Measurements from ENCODE around the gene CSNK1A1L. TPM values are rescaled to one million over a fixed set of nuclear protein-coding genes. Genes with fewer than 3 reads are reported as not detected.
"Not testable (repeated sequence)": the region's sequence is repeated elsewhere in the genome, so short reads cannot be mapped to it uniquely, and the experiment has no call there.

The CSNK1A1L gene
- total RNA-seq, 2 donors from 2014 or later = not detected

DNA sequence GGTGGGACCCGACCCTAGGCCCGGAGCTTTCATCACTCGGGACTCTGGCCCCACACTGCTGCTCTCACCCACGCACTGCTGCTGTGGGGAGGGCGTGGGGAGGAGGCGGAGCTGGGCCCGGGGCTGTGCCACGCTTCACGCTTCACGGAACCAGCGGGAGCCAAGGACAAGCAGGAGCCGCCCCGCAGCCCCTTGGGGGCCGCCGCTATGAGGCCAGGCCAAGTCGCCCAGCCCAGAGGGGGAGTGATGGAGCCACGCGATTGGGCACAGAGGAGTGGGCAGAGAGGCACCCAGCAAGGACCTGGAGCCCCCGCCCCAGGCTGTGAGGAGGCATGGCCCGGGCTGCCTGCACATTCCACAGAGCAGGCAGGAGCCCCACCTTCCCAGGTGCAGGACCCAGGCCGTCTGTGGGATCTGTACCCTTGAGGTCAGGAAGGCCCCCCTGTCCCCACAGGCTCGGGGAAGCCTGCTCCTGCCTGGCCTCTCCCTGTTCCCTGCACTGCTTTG, 35.8 kb downstream of the CSNK1A1L start:
- Mint-ChIP-seq H3K27me3 (peaks cover 21% of the 10 kb centered on the region), H3K4me3 (no peak overlapping the region), H3K27ac (no peak overlapping the region), H3K4me1 (peaks cover 3% of the 10 kb centered on the region), H3K36me3 (ENCODE audit: low read depth) (no peaks in the 10 kb centered on the region)
- DNase-seq (no peak), ATAC-seq (no peak)
- no peaks in the 10 kb centered on the region for H3K9me3 ChIP-seq (ENCODE audit: control insufficient read depth, low read length, poor library complexity, severe bottlenecking)

DNA sequence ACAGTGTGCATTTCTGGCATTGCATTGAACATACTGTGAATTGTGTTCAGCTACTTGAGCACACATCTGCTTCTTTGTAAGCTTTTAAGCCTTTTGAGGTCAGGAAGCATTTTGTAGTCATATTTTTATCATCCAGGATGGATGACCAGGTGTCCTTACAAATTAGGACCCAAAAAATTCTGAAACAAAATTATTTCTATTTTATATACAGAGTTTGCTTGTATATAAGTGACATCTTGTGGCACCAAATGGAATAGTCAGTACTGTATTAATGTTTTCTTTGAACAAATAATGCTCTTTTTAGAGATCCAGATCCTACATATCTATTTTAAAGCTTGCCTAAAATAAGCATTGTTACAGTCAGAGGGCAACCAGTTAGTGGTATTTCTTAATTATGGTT, 36.5 kb downstream of the CSNK1A1L start:
- H3K27me3 Mint-ChIP-seq = peaks cover 19% of the 10 kb centered on the region
- no peak for ATAC-seq

DNA sequence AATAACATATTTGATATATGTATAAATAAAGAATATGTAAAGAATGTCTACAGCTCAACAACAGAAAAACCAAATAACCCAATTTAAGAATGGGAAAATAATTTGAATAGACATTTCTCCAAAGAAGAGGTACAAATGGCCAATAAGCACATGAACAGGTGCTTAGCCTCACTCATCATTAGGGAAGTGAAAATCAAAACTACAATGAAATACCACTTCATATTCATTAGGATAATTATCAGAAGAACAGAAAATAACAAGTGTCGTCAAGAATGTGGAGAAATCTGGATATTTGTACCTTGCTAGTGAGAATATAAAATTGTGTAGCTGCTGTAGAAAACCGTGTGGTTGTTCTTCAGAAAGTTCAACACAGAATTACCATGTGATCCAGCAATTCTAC, 37.6 kb downstream of the CSNK1A1L start:
- no peak overlapping the region for H3K27ac Mint-ChIP-seq
- H3K36me3 Mint-ChIP-seq (ENCODE audit: low read depth) = no peaks in the 10 kb centered on the region
- H3K4me3 Mint-ChIP-seq = no peak overlapping the region
- H3K27me3 Mint-ChIP-seq = peaks cover 11% of the 10 kb centered on the region
- H3K4me1 Mint-ChIP-seq = peaks cover under 1% of the 10 kb centered on the region
- no peak for DNase-seq
- ATAC-seq = no peak
- no peaks in the 10 kb centered on the region for H3K9me3 ChIP-seq (ENCODE audit: control insufficient read depth, low read length, poor library complexity, severe bottlenecking)

More for the DNA sequence above, 36.5 kb downstream of the CSNK1A1L start:
- no peak overlapping the region for H3K4me3 Mint-ChIP-seq
- no peak for DNase-seq
- H3K9me3 ChIP-seq (ENCODE audit: control insufficient read depth, low read length, poor library complexity, severe bottlenecking) = no peaks in the 10 kb centered on the region
- H3K27ac Mint-ChIP-seq = no peak overlapping the region
- peaks cover 3% of the 10 kb centered on the region for H3K4me1 Mint-ChIP-seq
- no peaks in the 10 kb centered on the region for H3K36me3 Mint-ChIP-seq (ENCODE audit: low read depth)

DNA sequence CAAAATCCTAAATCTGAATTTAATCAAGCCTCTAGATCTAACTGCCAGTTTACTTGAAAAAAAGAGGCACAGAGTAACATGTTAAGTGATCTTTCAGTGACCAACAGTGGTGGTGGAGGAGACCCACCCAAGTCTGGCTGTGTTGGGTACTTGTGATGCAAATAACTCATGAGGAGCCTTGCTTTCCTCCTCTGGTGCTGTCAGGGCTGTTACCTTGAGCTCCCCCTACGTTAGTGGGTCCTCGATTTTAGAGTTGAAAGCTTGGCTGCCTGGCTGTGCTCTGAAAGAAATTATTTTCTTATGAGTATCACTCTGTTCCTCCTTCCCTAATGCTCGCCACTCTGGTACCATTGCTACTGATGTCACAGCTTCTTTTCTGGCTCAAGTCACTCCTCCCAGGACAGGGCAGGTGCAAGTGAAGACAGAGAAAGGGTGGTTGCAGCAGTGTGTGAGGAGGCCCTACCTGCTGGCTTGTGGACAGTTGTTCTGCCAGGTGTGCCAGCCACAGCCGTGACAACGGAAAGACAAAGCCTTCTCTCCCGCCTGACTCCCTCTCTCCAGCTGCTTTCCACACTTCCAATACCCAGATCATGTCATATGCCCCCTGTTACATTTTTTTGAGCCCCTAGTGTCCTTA, 39.5 kb downstream of the CSNK1A1L start:
- no peaks in the 10 kb centered on the region for H3K36me3 Mint-ChIP-seq (ENCODE audit: low read depth)
- DNase-seq (no peak), ATAC-seq (no peak)
- H3K27ac Mint-ChIP-seq = no peak overlapping the region
- H3K4me3 Mint-ChIP-seq = no peak overlapping the region
- no peaks in the 10 kb centered on the region for H3K4me1 Mint-ChIP-seq
- peaks cover 5% of the 10 kb centered on the region for H3K27me3 Mint-ChIP-seq
- H3K9me3 ChIP-seq (ENCODE audit: control insufficient read depth, low read length, poor library complexity, severe bottlenecking) = no peaks in the 10 kb centered on the region

- Mint-ChIP-seq H3K27ac (peak overlapping the region; percentile 97), H3K4me1 (peaks cover 23% of the 10 kb centered on the region), H3K36me3 (ENCODE audit: low read depth) (no peaks in the 10 kb centered on the region), H3K4me3 (peak overlapping the region; percentile 93), H3K27me3 (no peaks in the 10 kb centered on the region)
- ATAC-seq = peak; percentile 29
- no peaks in the 10 kb centered on the region for H3K9me3 ChIP-seq (ENCODE audit: control insufficient read depth, low read length, poor library complexity, severe bottlenecking)
- DNase-seq = no peak
These were observed 45.6 kb downstream of the CSNK1A1L start for GRCh38 chr13:37059848-37060192.

- Mint-ChIP-seq H3K27ac (peak within 1 kb of the TSS; percentile 97), H3K4me1 (peaks cover 27% of the 10 kb centered on the region), H3K27me3 (no peaks in the 10 kb centered on the region), H3K36me3 (ENCODE audit: low read depth) (no peaks in the 10 kb centered on the region), H3K4me3 (peak within 1 kb of the TSS; percentile 93)
- H3K9me3 ChIP-seq (ENCODE audit: control insufficient read depth, low read length, poor library complexity, severe bottlenecking) = no peaks in the 10 kb centered on the region
- peak; percentile 89 to 96 (median 93) for DNase-seq
- peak; percentile 94 for ATAC-seq
These were observed 46.3 kb downstream of the CSNK1A1L start, which contains the start of gene SUPT20H for GRCh38 chr13:37058910-37059847. Gene SUPT20H (minus strand): TSS chr13:37059688. CDS start chr13:37051490, 8,198 bp downstream.

GRCh38 chr13:37056228-37056627, 49.2 kb downstream of the CSNK1A1L start:
- not testable (repeated sequence) for ATAC-seq; DNase-seq; H3K27ac Mint-ChIP-seq; H3K9me3 ChIP-seq (ENCODE audit: control insufficient read depth, low read length, poor library complexity, severe bottlenecking); H3K4me3 Mint-ChIP-seq; H3K27me3 Mint-ChIP-seq; H3K36me3 Mint-ChIP-seq (ENCODE audit: low read depth)
- peaks cover 45% of the 10 kb centered on the region for H3K4me1 Mint-ChIP-seq

Other genes with a start within 250 kb of the CSNK1A1L start
- gene SMAD9, start 185.4 kb downstream of the CSNK1A1L start, total RNA-seq = not detected
- 10 to 100 TPM; 16.9 to 18.1 TPM for gene ALG5, start 106.3 kb downstream of the CSNK1A1L start, total RNA-seq
- 10 to 100 TPM; 30.7 to 48.1 TPM for gene EXOSC8, start 104.9 kb downstream of the CSNK1A1L start, total RNA-seq
- gene SUPT20H, start 46.0 kb downstream of the CSNK1A1L start, total RNA-seq = 10 to 100 TPM; 56.4 to 64.3 TPM